Astrocyte of the spinal cord (primary cell): ENCODE measurements around the gene CCDC107.

Source experiments
- DNase-seq: peaks from one replicate; pipeline ENCODE4 v3.0.0; 2011; ENCODE audit warnings: low read depth, low spot score
- H3K4me3 ChIP-seq: 2 replicates; pipeline ENCODE4 v1.5.1; 2011; ENCODE audit warnings: low read depth, mild to moderate bottlenecking, low read length, moderate library complexity
- in situ Hi-C: cut with HindIII; loops from 2 replicates; pipeline ENCODE4 v1.10.0; 2017; ENCODE audit warnings: low sequenced_read_pairs
- TF ChIP-seq, protein P1 (sequence below): IDR thresholded peaks from 2 replicates; pipeline ENCODE4 v1.5.1; 2012; ENCODE audit warnings: low read depth, mild to moderate bottlenecking, low read length, inconsistent platforms

The CCDC107 gene

DNA sequence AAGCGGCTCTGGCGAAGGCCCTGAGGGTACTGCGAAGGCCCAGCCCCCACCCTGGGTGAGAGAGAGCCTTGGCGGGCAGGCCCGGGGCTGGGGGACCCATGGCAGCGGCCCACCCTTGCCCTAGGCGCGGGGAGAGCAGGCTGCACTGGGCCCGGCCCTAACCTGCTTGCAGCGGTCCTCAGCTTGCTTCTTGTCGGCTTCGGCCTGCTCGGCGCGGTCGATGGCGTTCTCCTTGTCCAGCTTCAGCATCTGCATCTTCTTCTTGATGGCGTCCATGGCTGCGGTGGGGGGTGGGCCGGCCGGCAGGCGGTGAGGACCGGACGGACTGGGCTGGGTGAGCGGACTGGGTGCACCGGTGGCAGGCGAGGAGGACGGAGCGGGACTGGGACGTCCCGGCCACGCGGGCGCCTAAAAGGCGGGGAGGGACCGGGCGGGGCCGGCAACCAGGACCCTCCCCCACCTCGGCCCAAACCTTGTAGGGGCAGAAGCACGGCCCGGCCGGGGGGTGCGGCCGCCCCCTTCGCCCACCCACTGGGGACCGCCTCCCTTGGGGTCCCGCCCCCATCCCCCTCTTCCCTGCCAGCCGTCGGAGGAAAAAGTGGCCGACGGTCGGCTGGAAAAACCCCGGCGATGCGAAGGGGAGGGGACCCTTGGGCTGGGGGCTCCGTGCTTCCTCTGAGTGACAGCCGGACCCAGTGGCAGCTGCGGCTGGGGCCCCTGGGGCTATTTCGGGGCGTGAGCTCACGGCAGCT is 31.6 kb downstream of the CCDC107 start, which contains the start of gene TPM2:
Gene TPM2 (minus strand): TSS at position 384 of the 752 bp plus-strand sequence. CDS start 108 bp downstream, at position 276.
- TF ChIP-seq, protein P1, sequence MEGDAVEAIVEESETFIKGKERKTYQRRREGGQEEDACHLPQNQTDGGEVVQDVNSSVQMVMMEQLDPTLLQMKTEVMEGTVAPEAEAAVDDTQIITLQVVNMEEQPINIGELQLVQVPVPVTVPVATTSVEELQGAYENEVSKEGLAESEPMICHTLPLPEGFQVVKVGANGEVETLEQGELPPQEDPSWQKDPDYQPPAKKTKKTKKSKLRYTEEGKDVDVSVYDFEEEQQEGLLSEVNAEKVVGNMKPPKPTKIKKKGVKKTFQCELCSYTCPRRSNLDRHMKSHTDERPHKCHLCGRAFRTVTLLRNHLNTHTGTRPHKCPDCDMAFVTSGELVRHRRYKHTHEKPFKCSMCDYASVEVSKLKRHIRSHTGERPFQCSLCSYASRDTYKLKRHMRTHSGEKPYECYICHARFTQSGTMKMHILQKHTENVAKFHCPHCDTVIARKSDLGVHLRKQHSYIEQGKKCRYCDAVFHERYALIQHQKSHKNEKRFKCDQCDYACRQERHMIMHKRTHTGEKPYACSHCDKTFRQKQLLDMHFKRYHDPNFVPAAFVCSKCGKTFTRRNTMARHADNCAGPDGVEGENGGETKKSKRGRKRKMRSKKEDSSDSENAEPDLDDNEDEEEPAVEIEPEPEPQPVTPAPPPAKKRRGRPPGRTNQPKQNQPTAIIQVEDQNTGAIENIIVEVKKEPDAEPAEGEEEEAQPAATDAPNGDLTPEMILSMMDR: no peak
- DNase-seq: peak; percentile 87
- H3K4me3 ChIP-seq: peak within 1 kb of the TSS; percentile 87
- in situ Hi-C loops: no loop called here

DNA sequence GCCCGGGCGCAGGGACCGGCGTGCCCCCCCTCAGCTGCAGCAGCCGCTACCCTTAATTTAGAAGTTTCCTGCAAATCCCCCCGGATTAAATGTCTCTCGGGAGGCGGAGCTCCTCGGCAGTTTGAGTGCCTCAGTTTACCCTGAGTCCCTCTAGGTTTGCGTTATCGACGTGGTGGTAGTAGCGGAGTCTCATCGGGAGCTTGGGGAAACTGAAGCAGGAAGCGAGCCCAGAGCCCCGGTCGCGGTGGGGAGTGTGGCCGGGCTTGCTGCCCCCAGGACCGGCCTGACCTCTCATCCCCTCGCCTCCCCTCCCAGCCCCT is 32.2 kb downstream of the CCDC107 start:
- TF ChIP-seq, protein P1: no peak
- in situ Hi-C loops: no loop called here
- H3K4me3 ChIP-seq: peak overlapping the region; percentile 87
- no peak for DNase-seq

DNA sequence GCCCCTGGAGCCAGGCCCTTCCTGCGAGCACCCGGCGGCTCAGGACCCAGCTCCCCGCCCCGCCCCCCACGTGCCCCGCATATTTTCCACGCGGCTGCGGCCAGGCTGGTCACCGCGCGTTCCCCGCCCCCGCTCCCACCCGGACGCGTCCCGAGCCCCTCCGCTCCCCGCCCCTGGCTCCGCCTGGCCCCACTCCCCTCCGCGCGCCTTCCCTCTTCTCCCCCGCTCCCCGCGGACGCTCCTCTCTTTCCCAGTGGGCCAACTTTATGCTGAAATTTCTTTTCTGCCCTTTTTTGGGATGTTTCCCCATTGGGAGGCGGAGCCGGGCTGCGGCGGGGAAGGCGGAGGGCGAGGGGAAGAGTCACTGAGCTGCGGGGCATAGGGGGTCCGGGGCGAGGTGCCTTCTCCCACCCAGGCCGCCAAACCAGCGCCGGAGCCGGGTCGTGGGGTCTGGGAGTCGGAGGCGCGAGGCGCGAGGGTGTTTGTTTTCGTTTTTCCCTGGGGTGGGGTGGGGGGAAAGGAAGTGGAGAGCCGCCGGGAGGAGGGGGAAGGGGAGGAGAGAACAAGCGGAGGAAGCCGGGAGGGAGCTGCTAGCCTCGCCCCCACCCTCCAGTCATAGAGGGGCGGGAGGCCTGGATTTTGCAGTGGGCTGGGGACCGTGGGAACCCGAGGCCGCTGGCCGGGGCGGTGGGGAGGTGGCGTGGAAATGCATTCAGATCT is 32.7 kb downstream of the CCDC107 start:
- in situ Hi-C loops: no loop called here
- TF ChIP-seq, protein P1: no peak
- peak overlapping the region; percentile 87 for H3K4me3 ChIP-seq
- peak; percentile 79 for DNase-seq

DNA sequence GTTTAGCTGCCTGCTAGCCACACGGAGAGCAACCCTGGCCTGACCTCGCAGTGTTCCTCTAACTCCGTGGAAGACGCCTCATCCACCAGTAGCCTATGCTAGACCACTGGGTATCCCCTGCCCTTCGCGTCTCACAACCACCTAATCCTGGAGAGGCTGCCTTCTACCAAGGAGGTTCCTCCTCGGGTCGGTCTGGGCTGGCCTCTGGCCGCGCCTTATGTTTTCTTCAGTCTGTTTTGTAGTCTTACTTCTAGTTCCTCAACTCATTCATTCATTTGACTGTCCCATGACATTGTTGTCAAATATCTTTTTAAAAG is 33.2 kb downstream of the CCDC107 start:
- no peak for DNase-seq
- TF ChIP-seq, protein P1: no peak
- peak overlapping the region; percentile 87 for H3K4me3 ChIP-seq
- in situ Hi-C loops: no loop called here

DNA sequence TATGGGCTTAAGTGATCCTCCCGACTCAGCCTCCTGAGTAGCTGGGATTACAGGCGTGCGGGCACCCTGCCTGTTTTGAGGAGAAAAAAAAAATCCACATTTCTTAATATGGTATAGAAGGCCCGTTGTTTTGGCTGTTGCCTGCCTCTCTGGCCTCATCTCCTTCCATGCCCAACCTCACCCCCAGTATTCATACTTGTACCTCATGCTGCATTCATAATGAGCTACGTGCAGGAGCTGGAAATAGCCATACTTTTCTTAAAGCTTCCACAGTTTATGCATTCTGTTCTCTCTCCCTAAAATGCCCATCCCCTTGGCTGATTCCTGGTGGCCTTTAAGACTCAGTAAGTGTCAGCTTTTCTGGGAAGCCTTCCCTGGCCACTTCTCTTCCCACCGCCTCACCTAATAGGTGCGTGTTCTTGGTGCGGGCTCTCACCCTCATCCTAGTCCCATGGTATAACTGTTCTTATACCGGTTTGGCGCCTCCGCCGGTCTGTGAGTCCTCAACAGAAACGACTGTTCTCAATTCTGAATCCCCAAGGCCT is 33.7 kb downstream of the CCDC107 start:
- H3K4me3 ChIP-seq: no peak overlapping the region
- in situ Hi-C loops: no loop called here
- TF ChIP-seq, protein P1: no peak
- DNase-seq: no peak

DNA sequence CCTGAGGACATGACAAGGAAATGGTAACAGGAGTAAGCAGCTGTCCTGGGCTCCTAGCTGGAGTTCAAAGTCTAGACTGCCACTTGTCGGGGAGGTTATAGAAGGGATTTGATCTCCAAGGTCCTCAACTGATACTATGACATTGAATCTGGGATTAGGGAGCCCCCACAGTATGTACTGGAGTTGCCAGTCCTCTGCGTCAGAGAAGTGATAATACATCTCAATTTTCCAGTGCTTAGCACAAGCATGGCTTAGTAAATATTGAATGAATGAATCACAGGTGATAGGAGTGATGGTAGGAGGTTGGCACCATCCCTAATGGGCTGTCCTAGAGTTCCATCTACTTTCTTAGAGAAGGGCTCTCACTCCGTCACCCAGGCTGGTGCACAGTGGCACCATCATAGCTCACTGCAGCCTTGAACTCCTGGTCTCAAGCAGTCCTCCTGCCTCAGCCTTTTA is 37.9 kb downstream of the CCDC107 start:
- no peak overlapping the region for H3K4me3 ChIP-seq
- no peak for DNase-seq
- TF ChIP-seq, protein P1: no peak
- in situ Hi-C loops: no loop called here
